Measurements from ENCODE around the gene HDAC4. TPM values are rescaled to one million over a fixed set of nuclear protein-coding genes. Genes with fewer than 3 reads are reported as not detected.

Gene HDAC4
- total and polyA plus RNA-seq, 8 donors = 1.7 to 98.8 (median 24.5) TPM

GRCh38 chr2:239066597-239066996, 334.2 kb downstream of the HDAC4 start:
- no peak overlapping the region for H3K4me3 ChIP-seq
- peaks cover 40 to 85% (median 76%) of the 10 kb centered on the region in 4 donors for H3K36me3 ChIP-seq
- TF ChIP-seq EP300 (IDR thresholded peaks at IDR 0.05) (no peak), POLR2AphosphoS5 (IDR thresholded peaks at IDR 0.05) (no peak), CTCF (IDR thresholded peaks at IDR 0.05) (no peak), POLR2A (IDR thresholded peaks at IDR 0.05) (no peak)
- no peaks in the 10 kb centered on the region for H3K27me3 ChIP-seq
- no peak for DNase-seq
- no peaks in the 10 kb centered on the region for H3K9me3 ChIP-seq
- peaks cover 0 to 13% (median 2%) of the 10 kb centered on the region in 4 donors for H3K4me1 ChIP-seq
- intact Hi-C loops (cut with DNase I; ENCODE audit: low total_unique reads) = no loop called here
- WGBS, 5 donors = 93 to 95% (median 95%) methylated on average over 20 to 24 of the region's 24 CpGs
- H3K27ac ChIP-seq = no peak overlapping the region

GRCh38 chr2:239065962-239066361, 334.9 kb downstream of the HDAC4 start:
- DNase-seq = no peak
- Histone ChIP-seq H3K27ac (no peak overlapping the region), H3K27me3 (no peaks in the 10 kb centered on the region), H3K36me3 (peaks cover 36 to 85% (median 76%) of the 10 kb centered on the region in 4 donors), H3K9me3 (no peaks in the 10 kb centered on the region), H3K4me3 (no peak overlapping the region), H3K4me1 (peaks cover 0 to 13% (median 2%) of the 10 kb centered on the region in 4 donors)
- intact Hi-C loops (cut with DNase I; ENCODE audit: low total_unique reads) = no loop called here
- no peak for TF ChIP-seq CTCF (IDR thresholded peaks at IDR 0.05)
- TF ChIP-seq EP300 (IDR thresholded peaks at IDR 0.05) = no peak
- TF ChIP-seq POLR2AphosphoS5 (IDR thresholded peaks at IDR 0.05) = no peak
- TF ChIP-seq POLR2A (IDR thresholded peaks at IDR 0.05) = no peak
- WGBS, 5 donors = 92 to 95% (median 95%) methylated on average over 11 of the region's 11 CpGs

DNA sequence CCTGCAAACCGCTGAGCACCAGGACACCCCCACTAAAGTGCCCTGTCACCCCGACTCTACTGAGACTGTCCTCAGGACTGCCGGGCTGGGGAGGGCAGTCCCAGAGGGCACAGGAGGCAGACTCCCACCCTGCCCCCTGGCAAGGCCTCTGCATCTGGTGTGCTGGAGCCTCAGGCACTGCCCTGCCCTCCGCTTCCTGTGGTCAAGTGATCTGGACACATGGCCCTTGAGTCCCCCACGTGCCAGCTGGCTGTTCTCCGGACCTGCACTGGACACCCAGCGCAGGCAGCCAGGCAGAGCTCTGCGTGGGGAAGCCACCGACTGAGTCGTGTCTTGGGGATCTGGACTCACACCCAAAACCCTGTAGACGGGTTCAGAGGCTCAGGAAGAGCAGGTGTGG, 335.3 kb downstream of the HDAC4 start:
- no peaks in the 10 kb centered on the region for H3K27me3 ChIP-seq
- 91 to 98% (median 96%) methylated on average over 7 to 11 of the region's 11 CpGs for WGBS, 5 donors
- no peak overlapping the region for H3K27ac ChIP-seq
- DNase-seq = no peak
- peaks cover 0 to 13% (median 2%) of the 10 kb centered on the region in 4 donors for H3K4me1 ChIP-seq
- intact Hi-C loops (cut with DNase I; ENCODE audit: low total_unique reads) = no loop called here
- peaks cover 36 to 86% (median 76%) of the 10 kb centered on the region in 4 donors for H3K36me3 ChIP-seq
- H3K9me3 ChIP-seq = no peaks in the 10 kb centered on the region
- no peak for TF ChIP-seq CTCF (IDR thresholded peaks at IDR 0.05)
- TF ChIP-seq POLR2AphosphoS5 (IDR thresholded peaks at IDR 0.05) = no peak
- TF ChIP-seq POLR2A (IDR thresholded peaks at IDR 0.05) = no peak
- TF ChIP-seq EP300 (IDR thresholded peaks at IDR 0.05) = no peak
- no peak overlapping the region for H3K4me3 ChIP-seq

- Histone ChIP-seq H3K27me3 (no peaks in the 10 kb centered on the region), H3K4me3 (no peak overlapping the region), H3K27ac (no peak overlapping the region), H3K36me3 (peaks cover 36 to 88% (median 76%) of the 10 kb centered on the region in 4 donors), H3K9me3 (no peaks in the 10 kb centered on the region), H3K4me1 (peaks cover 0 to 13% (median 2%) of the 10 kb centered on the region in 4 donors)
- intact Hi-C loops (cut with DNase I; ENCODE audit: low total_unique reads) = no loop called here
- 96 to 99% (median 98%) methylated on average over 14 to 21 of the region's 21 CpGs for WGBS, 5 donors
- TF ChIP-seq POLR2A (IDR thresholded peaks at IDR 0.05) (no peak), POLR2AphosphoS5 (IDR thresholded peaks at IDR 0.05) (no peak), CTCF (IDR thresholded peaks at IDR 0.05) (no peak), EP300 (IDR thresholded peaks at IDR 0.05) (no peak)
- no peak for DNase-seq
Measured at GRCh38 chr2:239064891-239065290, 335.9 kb downstream of the HDAC4 start.

All from stomach (tissue), 9 donors.